ENCODE data around the gene USP33. TPM values are rescaled to one million over a fixed set of nuclear protein-coding genes. Genes with fewer than 3 reads are reported as not detected.
"Not testable (repeated sequence)": the region's sequence is repeated elsewhere in the genome, so short reads cannot be mapped to it uniquely, and the experiment has no call there.

The USP33 gene
- 10 to 100 TPM; 37.9 to 43.1 TPM for total RNA-seq

DNA sequence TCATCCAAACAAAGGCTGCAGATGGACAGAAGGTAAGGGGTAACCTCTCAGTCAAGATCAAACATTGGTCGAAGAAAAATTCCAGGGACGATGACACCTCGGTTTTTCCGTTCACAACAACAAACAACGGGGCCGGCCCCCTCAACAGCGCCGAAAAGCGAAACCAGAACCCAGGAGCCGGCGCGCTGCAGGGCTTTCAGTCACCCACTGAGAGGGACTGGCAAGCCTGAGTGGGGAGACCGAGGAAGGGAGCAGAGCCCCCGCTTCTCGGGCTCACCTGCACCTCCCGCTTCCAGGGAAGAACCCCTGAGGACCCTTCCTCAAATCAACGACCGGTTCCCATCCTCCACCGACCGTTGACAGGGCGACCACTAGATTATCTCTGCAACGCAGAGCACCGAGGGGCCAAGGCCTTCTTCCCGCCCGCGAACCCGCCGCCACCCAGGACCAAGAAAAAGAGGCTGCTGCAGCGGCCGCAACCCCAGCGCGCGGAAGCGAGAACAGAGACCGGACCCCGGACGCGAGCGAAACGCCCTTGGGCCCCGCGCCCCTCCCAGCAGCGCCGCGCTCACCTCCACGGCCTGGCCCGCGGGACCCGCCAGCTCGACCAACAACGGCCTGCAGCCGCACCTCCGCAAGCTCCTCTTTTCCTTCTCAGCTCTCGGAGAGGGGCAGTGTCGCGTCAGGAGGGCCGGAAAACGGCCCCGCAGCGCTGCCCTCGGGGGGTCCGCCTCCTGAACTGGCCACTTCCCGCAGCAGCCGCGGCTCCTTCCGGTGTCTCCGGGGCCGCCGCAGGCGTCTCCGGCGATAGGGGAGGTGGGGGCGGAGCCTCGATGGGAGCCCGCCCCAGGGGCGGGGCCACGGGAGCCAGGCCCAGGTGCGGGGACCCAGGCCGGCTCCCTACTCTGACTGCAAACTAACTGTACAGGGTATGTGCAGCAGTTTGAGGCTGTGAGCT, at the start of gene USP33:
TSS of gene USP33 (minus strand) at position 782 of the 958 bp plus-strand sequence. CDS start 18,155 bp downstream, outside the sequence.
- ATAC-seq (replicated peaks): peak; percentile 98
- H3K4me3 Mint-ChIP-seq: peak within 1 kb of the TSS; percentile 84
- H3K27ac Mint-ChIP-seq: peak within 1 kb of the TSS; percentile 87
- no peaks in the 10 kb centered on the region for H3K9me3 Mint-ChIP-seq
- no peaks in the 10 kb centered on the region for H3K27me3 Mint-ChIP-seq
- no peaks in the 10 kb centered on the region for H3K36me3 Mint-ChIP-seq (ENCODE audit: low read depth)
- peaks cover 26% of the 10 kb centered on the region for H3K4me1 Mint-ChIP-seq

DNA sequence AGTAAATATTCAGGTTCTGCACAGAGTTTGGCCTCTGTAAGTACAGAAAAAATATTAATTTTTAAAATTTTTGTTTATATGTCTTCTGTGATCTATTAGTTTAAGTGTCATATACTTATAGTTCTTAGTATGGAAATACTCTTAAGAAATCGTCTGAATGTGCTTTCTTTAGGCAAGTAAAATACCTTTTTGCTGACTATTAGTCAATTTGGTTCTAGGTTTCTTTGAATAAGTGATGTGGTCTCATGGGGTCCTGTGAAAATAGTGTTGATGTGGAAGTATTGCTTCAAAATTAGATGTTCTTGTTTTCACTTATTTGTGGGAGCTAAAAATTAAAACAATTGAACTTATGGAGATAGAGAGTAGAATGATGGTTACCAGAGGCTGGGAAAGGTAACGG, 43.7 kb upstream of the USP33 start:
- peaks cover 80% of the 10 kb centered on the region for H3K36me3 Mint-ChIP-seq (ENCODE audit: low read depth)
- H3K9me3 Mint-ChIP-seq: no peaks in the 10 kb centered on the region
- no peak for ATAC-seq (replicated peaks)
- H3K27me3 Mint-ChIP-seq: no peaks in the 10 kb centered on the region
- H3K4me3 Mint-ChIP-seq: no peak overlapping the region
- H3K4me1 Mint-ChIP-seq: peaks cover 7% of the 10 kb centered on the region
- H3K27ac Mint-ChIP-seq: no peak overlapping the region

GRCh38 chr1:77802026-77802425, 42.4 kb upstream of the USP33 start:
- Mint-ChIP-seq H3K4me1 (peaks cover 8% of the 10 kb centered on the region), H3K4me3 (no peak overlapping the region), H3K27ac (no peak overlapping the region), H3K36me3 (ENCODE audit: low read depth) (peaks cover 80% of the 10 kb centered on the region), H3K9me3 (no peaks in the 10 kb centered on the region), H3K27me3 (no peaks in the 10 kb centered on the region)
- ATAC-seq (replicated peaks): no peak

- Mint-ChIP-seq H3K9me3 (no peaks in the 10 kb centered on the region), H3K27ac (no peak overlapping the region), H3K27me3 (no peaks in the 10 kb centered on the region), H3K36me3 (ENCODE audit: low read depth) (peaks cover 71% of the 10 kb centered on the region), H3K4me3 (no peak overlapping the region), H3K4me1 (peaks cover 11% of the 10 kb centered on the region)
- no peak for ATAC-seq (replicated peaks)
Observed at GRCh38 chr1:77797991-77798390, 38.3 kb upstream of the USP33 start.

DNA sequence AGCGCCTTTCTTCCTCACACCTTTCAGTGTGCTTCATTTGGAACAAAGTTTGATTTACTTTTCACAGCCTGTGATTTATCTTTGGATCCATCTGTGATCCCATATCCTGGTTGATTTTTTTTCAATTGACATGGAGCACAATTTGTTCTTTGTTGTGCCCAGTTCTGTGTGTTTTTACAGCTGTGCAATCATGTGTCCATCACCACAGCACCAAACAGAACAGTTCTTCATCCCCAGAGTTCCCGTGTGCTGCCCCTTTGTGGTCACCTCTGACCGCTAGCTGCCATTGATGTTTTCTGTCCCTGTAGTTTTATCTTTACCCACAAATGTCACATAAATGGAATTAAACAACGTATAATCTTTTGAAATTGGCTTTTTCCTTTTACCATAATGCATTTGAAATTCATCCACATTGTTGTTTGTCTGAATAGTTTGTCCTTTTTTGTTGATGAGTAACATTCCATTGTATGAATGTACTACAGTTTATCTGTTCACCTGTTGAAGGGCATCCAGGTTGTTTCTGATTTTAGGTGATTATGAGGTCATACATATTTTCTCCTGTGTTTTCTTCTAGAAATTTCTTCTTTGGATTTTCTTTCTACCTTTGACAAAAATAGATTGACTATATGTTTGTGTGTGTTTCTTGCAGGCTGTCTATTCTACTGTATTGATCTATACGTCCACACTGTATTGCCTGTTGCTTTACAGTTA, 37.2 kb upstream of the USP33 start:
- H3K27me3 Mint-ChIP-seq: no peaks in the 10 kb centered on the region
- peaks cover 11% of the 10 kb centered on the region for H3K4me1 Mint-ChIP-seq
- H3K4me3 Mint-ChIP-seq: no peak overlapping the region
- H3K36me3 Mint-ChIP-seq (ENCODE audit: low read depth): peaks cover 65% of the 10 kb centered on the region
- no peak for ATAC-seq (replicated peaks)
- H3K9me3 Mint-ChIP-seq: no peaks in the 10 kb centered on the region
- peak overlapping the region; percentile 61 for H3K27ac Mint-ChIP-seq

GRCh38 chr1:77794550-77794949, 34.9 kb upstream of the USP33 start:
- H3K27me3 Mint-ChIP-seq: no peaks in the 10 kb centered on the region
- no peak overlapping the region for H3K4me3 Mint-ChIP-seq
- no peak for ATAC-seq (replicated peaks)
- peaks cover 61% of the 10 kb centered on the region for H3K36me3 Mint-ChIP-seq (ENCODE audit: low read depth)
- peaks cover 4% of the 10 kb centered on the region for H3K4me1 Mint-ChIP-seq
- no peak overlapping the region for H3K27ac Mint-ChIP-seq
- no peaks in the 10 kb centered on the region for H3K9me3 Mint-ChIP-seq

GRCh38 chr1:77786093-77786741, 26.6 kb upstream of the USP33 start:
- not testable (repeated sequence) for H3K9me3 Mint-ChIP-seq; ATAC-seq (replicated peaks); H3K27ac Mint-ChIP-seq; H3K4me3 Mint-ChIP-seq; H3K27me3 Mint-ChIP-seq
- peaks cover 90% of the 10 kb centered on the region for H3K36me3 Mint-ChIP-seq (ENCODE audit: low read depth)
- H3K4me1 Mint-ChIP-seq: peaks cover 17% of the 10 kb centered on the region

DNA sequence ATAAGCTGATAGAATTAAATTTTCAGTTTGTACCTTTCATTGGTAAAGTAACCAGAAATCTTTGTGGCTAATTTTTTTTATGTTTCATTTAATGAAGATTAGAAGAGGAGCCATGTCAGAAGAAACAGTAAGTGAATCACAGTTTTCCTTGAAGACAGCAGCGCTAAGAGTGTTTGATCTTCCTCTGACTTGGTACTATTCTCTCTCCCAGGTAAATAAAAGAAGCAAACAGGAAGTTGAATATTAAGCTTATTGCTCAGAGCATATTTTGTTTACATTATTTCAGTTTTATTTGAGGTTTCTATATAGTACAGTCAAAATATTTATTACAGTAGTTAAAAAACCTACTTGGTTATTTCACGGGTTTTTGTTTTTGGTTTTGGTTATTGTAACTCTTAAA, 23.5 kb upstream of the USP33 start:
- ATAC-seq (replicated peaks): no peak
- Mint-ChIP-seq H3K27me3 (no peaks in the 10 kb centered on the region), H3K36me3 (ENCODE audit: low read depth) (peaks cover 63% of the 10 kb centered on the region), H3K4me3 (no peak overlapping the region), H3K9me3 (peaks cover 5% of the 10 kb centered on the region), H3K27ac (no peak overlapping the region), H3K4me1 (peaks cover 19% of the 10 kb centered on the region)

GRCh38 chr1:77781683-77782082, 22.0 kb upstream of the USP33 start:
- Mint-ChIP-seq H3K36me3 (ENCODE audit: low read depth) (peaks cover 48% of the 10 kb centered on the region), H3K4me3 (peak overlapping the region; percentile 97), H3K27me3 (no peaks in the 10 kb centered on the region), H3K4me1 (peaks cover 18% of the 10 kb centered on the region), H3K27ac (no peak overlapping the region), H3K9me3 (peaks cover 3% of the 10 kb centered on the region)
- no peak for ATAC-seq (replicated peaks)

GRCh38 chr1:77779529-77780281, 20.1 kb upstream of the USP33 start, which contains the start of gene MIGA1:
Gene MIGA1, plus strand, starts transcription at chr1:77779649. Its CDS starts 3,604 bp downstream, at chr1:77783253.
- H3K27me3 Mint-ChIP-seq: no peaks in the 10 kb centered on the region
- H3K9me3 Mint-ChIP-seq: no peaks in the 10 kb centered on the region
- peaks cover 14% of the 10 kb centered on the region for H3K4me1 Mint-ChIP-seq
- peak within 1 kb of the TSS; percentile 93 for H3K27ac Mint-ChIP-seq
- peak within 1 kb of the TSS; percentile 97 for H3K4me3 Mint-ChIP-seq
- peaks cover 28% of the 10 kb centered on the region for H3K36me3 Mint-ChIP-seq (ENCODE audit: low read depth)
- peak; percentile 99 for ATAC-seq (replicated peaks)

DNA sequence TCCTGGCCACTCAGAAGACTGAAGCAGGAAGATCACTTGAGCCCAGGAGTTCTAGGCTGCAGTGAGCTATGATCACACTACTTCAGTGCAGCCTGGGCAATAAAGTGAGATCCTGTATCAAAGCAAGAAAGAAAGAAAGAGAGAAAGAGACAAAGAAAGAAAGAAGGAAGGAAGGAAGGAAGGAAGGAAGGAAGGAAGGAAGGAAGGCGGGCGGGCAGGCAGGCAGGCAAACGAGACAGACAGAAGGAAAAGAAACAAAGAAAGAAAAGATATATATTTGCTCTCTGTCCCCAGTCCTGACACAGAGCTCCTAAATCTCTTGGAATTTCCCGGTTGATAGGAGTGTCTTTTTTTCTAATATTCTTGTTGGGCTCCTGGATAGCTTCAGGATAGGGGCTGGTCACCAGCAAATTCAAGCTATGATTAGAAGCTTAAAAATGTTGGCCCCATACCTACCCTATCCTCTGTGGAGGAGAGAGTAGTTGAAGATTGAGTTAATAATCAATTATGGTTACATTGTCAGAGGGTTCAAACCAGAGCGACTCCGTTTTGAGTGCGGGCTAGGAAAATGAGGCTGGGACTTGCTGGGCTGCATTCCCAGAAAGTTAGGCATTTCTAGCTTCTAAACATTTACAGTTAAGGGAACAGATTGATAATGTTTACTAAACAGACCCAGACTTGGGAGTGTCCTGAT, 16.5 kb upstream of the USP33 start:
- no peak for ATAC-seq (replicated peaks)
- no peaks in the 10 kb centered on the region for H3K27me3 Mint-ChIP-seq
- H3K4me1 Mint-ChIP-seq: peaks cover 8% of the 10 kb centered on the region
- H3K9me3 Mint-ChIP-seq: no peaks in the 10 kb centered on the region
- no peak overlapping the region for H3K4me3 Mint-ChIP-seq
- peak overlapping the region; percentile 6 for H3K27ac Mint-ChIP-seq
- H3K36me3 Mint-ChIP-seq (ENCODE audit: low read depth): no peaks in the 10 kb centered on the region

- no peaks in the 10 kb centered on the region for H3K27me3 Mint-ChIP-seq
- H3K4me3 Mint-ChIP-seq: no peak overlapping the region
- ATAC-seq (replicated peaks): peak; percentile 56
- H3K4me1 Mint-ChIP-seq: peaks cover 5% of the 10 kb centered on the region
- no peak overlapping the region for H3K27ac Mint-ChIP-seq
- no peaks in the 10 kb centered on the region for H3K36me3 Mint-ChIP-seq (ENCODE audit: low read depth)
- no peaks in the 10 kb centered on the region for H3K9me3 Mint-ChIP-seq
Observed at GRCh38 chr1:77768006-77768405, 8.4 kb upstream of the USP33 start.

DNA sequence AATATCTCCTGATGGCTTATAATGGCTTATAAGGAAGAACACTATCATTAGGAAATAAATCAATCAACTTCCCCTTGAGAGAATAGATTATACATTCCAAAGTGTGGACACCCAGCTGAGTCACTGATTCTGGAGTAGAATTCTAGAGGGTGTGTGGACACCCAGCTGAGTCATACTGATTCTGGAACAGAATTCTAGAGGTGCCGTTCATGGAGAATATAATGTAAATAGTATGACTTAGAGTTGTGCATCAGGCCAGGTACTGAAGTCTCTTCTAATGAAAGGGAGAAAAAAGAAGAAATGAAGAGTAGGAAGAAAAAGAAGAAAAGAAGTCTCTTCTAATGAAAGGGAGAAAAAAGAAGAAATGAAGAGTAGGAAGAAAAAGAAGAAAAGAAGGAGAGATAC, 2.4 kb upstream of the USP33 start:
- H3K27me3 Mint-ChIP-seq: no peaks in the 10 kb centered on the region
- no peak overlapping the region for H3K27ac Mint-ChIP-seq
- no peak overlapping the region for H3K4me3 Mint-ChIP-seq
- no peak for ATAC-seq (replicated peaks)
- H3K36me3 Mint-ChIP-seq (ENCODE audit: low read depth): no peaks in the 10 kb centered on the region
- H3K9me3 Mint-ChIP-seq: no peaks in the 10 kb centered on the region
- peaks cover 11% of the 10 kb centered on the region for H3K4me1 Mint-ChIP-seq

All from activated T-helper 17 cell treated with anti-CD3 and anti-CD28 coated beads, Interleukin-2, amount 50 U/mL, for 72 hours (primary cell).